IMR-90 (cell line): Measurements from ENCODE around the gene MOB3B. TPM values are rescaled to one million over a fixed set of nuclear protein-coding genes. Genes with fewer than 3 reads are reported as not detected.

ENCODE experiments used
- ATAC-seq: fragments of 200-7000 bp; cut with Tn5 transposase; 2 replicates; pipeline ENCODE4 v1.9.1; 2020; ENCODE audit warnings: low read depth, mild to moderate bottlenecking, moderate library complexity
- BruUV-seq: library from RNA; stranded (reverse); fragments of 400-500 nt; replicated peaks from 2 replicates; lab custom pipeline; 2021; lab: Mats Ljungman, UMichigan
- CTCF ChIA-PET: fragments of 300-600 bp; formaldehyde crosslinking; extraction: SDS; loops from one replicate; lab custom pipeline; 2021; ENCODE audit warnings: antibody characterized with exemption; lab: Yijun Ruan, JAX
- POLR2A ChIA-PET: fragments of 300-600 bp; sonication (Branson Sonifier 250); formaldehyde crosslinking; loops from one replicate; lab custom pipeline; 2022; ENCODE audit warnings: antibody characterized with exemption; ENCODE audit not compliant: unreplicated experiment; lab: Charles Lee
- DNase-seq: peaks from one replicate; pipeline ENCODE4 v3.0.0; 2013
- H2AFZ ChIP-seq: replicated peaks from 2 replicates; pipeline ENCODE3; 2013; ENCODE audit warnings: low read length, mild to moderate bottlenecking; ENCODE audit not compliant: poor library complexity
- H2AK5ac ChIP-seq: 2 replicates; pipeline ENCODE4 v1.6.1; 2013; ENCODE audit warnings: low read depth, low read length, inconsistent platforms
- H2AK9ac ChIP-seq: replicated peaks from 2 replicates; pipeline ENCODE3; 2013; ENCODE audit warnings: mild to moderate bottlenecking, low read depth, low read length, moderate library complexity; ENCODE audit not compliant: poor library complexity
- H2BK120ac ChIP-seq: 2 replicates; pipeline ENCODE4 v1.6.1; 2013; ENCODE audit warnings: low read depth, low read length, inconsistent platforms
- H2BK15ac ChIP-seq: 3 replicates; pipeline ENCODE4 v1.6.1; 2013; ENCODE audit warnings: low read depth, low read length, inconsistent platforms
- H2BK20ac ChIP-seq: 2 replicates; pipeline ENCODE4 v1.6.1; 2013; ENCODE audit warnings: low read depth, mild to moderate bottlenecking, inconsistent platforms, low read length, moderate library complexity
- H2BK5ac ChIP-seq: 2 replicates; pipeline ENCODE4 v1.6.1; 2013; ENCODE audit warnings: mild to moderate bottlenecking, low read depth, low read length, inconsistent platforms; ENCODE audit not compliant: poor library complexity, severe bottlenecking
- H3K14ac ChIP-seq: replicated peaks from 2 replicates; pipeline ENCODE4 v1.6.1; 2013; ENCODE audit warnings: low read depth, low read length, inconsistent platforms
- H3K18ac ChIP-seq: 2 replicates; pipeline ENCODE4 v1.6.1; 2013; ENCODE audit warnings: low read depth, low read length, control low read depth
- H3K23ac ChIP-seq: 2 replicates; pipeline ENCODE4 v1.6.1; 2013; ENCODE audit warnings: low read depth, low read length, inconsistent platforms
- H3K27ac ChIP-seq: 2 replicates; pipeline ENCODE4 v1.5.1; 2013; ENCODE audit warnings: mild to moderate bottlenecking, control low read depth, low read length; ENCODE audit not compliant: insufficient read depth
- H3K27me3 ChIP-seq: 2 replicates; pipeline ENCODE4 v1.6.1; 2013; ENCODE audit warnings: low read length; ENCODE audit not compliant: control insufficient read depth, insufficient read depth
- H3K36me3 ChIP-seq: 2 replicates; pipeline ENCODE4 v1.6.1; 2013; ENCODE audit warnings: low read length, mixed read lengths; ENCODE audit not compliant: control insufficient read depth, insufficient read depth
- H3K4ac ChIP-seq: 2 replicates; pipeline ENCODE4 v1.6.1; 2013; ENCODE audit warnings: low read depth, low read length, inconsistent platforms
- H3K4me1 ChIP-seq: 2 replicates; pipeline ENCODE4 v1.6.1; 2013; ENCODE audit warnings: low read length, mixed read lengths; ENCODE audit not compliant: control insufficient read depth, insufficient read depth
- H3K4me2 ChIP-seq: 2 replicates; pipeline ENCODE4 v1.6.1; 2013; ENCODE audit warnings: low read depth, mild to moderate bottlenecking, control low read depth, low read length, moderate library complexity
- H3K4me3 ChIP-seq: 2 replicates; pipeline ENCODE4 v1.5.1; 2013; ENCODE audit warnings: low read depth, mild to moderate bottlenecking, control low read depth, low read length, moderate library complexity; ENCODE audit not compliant: insufficient read depth
- H3K56ac ChIP-seq: 2 replicates; pipeline ENCODE4 v1.6.1; 2013; ENCODE audit warnings: low read length, inconsistent platforms; ENCODE audit not compliant: insufficient read depth; ENCODE audit errors: extremely low read depth
- H3K79me1 ChIP-seq, 2 experiments: 2 replicates each; pipeline ENCODE4 v1.6.1; 2013; ENCODE audit warnings: low read length in 2 of 2, inconsistent platforms in 1 of 2, low read depth in 1 of 2
- H3K9ac ChIP-seq: 2 replicates; pipeline ENCODE4 v1.6.1; 2013; ENCODE audit warnings: low read depth, low read length, control low read depth
- H3K9me1 ChIP-seq: 2 replicates; pipeline ENCODE4 v1.6.1; 2013; ENCODE audit warnings: low read length, inconsistent platforms; ENCODE audit not compliant: insufficient read depth
- H3K9me3 ChIP-seq: 2 replicates; pipeline ENCODE4 v1.6.1; 2013; ENCODE audit warnings: low read length; ENCODE audit not compliant: control insufficient read depth, insufficient read depth
- H4K20me1 ChIP-seq: 2 replicates; pipeline ENCODE4 v1.6.1; 2013; ENCODE audit warnings: low read length, inconsistent platforms; ENCODE audit not compliant: insufficient read depth
- H4K5ac ChIP-seq: 2 replicates; pipeline ENCODE4 v1.6.1; 2013; ENCODE audit warnings: mild to moderate bottlenecking, low read depth, low read length, control low read depth
- H4K8ac ChIP-seq, 2 experiments: 2 replicates each; pipeline ENCODE4 v1.6.1; 2013; ENCODE audit warnings: low read depth in 2 of 2, low read length in 2 of 2, control low read depth in 1 of 2, inconsistent platforms in 1 of 2
- H4K91ac ChIP-seq: 2 replicates; pipeline ENCODE4 v1.6.1; 2013; ENCODE audit warnings: low read depth, low read length, inconsistent platforms; ENCODE audit not compliant: insufficient read depth
- CTCF ChIP-seq: conservative IDR thresholded peaks from 2 replicates; pipeline ENCODE4 v1.5.1; 2012; ENCODE audit warnings: mild to moderate bottlenecking, low read depth, low read length, improper control_type of control experiment
- NFE2L2 ChIP-seq: fragments of 150-350 bp; IDR thresholded peaks from 2 replicates; pipeline ENCODE4 v1.6.1; 2016; ENCODE audit warnings: low read depth, mild to moderate bottlenecking, low read length
- dilution Hi-C: fragments of 300-500 bp; cut with HindIII; formaldehyde crosslinking; loops from one replicate; pipeline ENCODE4 v1.14.3; 2018; ENCODE audit warnings: low sequenced_read_pairs; ENCODE audit not compliant: unreplicated experiment
- in situ Hi-C: fragments of 300-500 bp; cut with MboI; formaldehyde crosslinking; loops from 3 replicates; pipeline ENCODE4 v1.14.3; 2019; ENCODE audit warnings: low sequenced_read_pairs, inconsistent platforms, mixed read lengths
- intact Hi-C: fragments of 100-400 bp; cut with micrococcal nuclease; formaldehyde crosslinking; loops from 2 replicates; pipeline ENCODE4 v1.10.0; 2022
- polyA plus RNA-seq, 3 experiments: library from polyadenylated mRNA; depleted of rRNA; stranded (reverse); fragments of >200 nt; gene quantifications; 2 replicates each; pipeline ENCODE4 v1.2.3, GENCODE V29; 2012; ENCODE audit warnings: low replicate concordance in 1 of 3
- total RNA-seq: library from RNA; depleted of rRNA; stranded (reverse); fragments of >200 nt; gene quantifications from 2 replicates; pipeline ENCODE4 v1.2.3, GENCODE V29; 2012

Gene MOB3B
- total and polyA plus RNA-seq, 2 of the 4 experiments (the other 2 are of a cell fraction): under 0.01 to 0.02 TPM

GRCh38 chr9:27565696-27566095 is 36.1 kb upstream of the MOB3B start:
- no peak overlapping the region for H3K4ac ChIP-seq
- H4K20me1 ChIP-seq: no peaks in the 10 kb centered on the region
- H3K18ac ChIP-seq: no peak overlapping the region
- H2AK5ac ChIP-seq: no peak overlapping the region
- dilution Hi-C loops (no loop called here), intact Hi-C loops (no loop called here), in situ Hi-C loops (no loop called here)
- TF ChIP-seq CTCF (no peak), NFE2L2 (peak; percentile 84)
- no peak overlapping the region for H4K91ac ChIP-seq
- no peak overlapping the region for H2BK20ac ChIP-seq
- 0 out of 4 replicates have a peak, but pooled peaks cover 0 to 3% of the 10 kb centered on the region in 2 experiments for H3K79me1 ChIP-seq
- H3K14ac ChIP-seq: no peak overlapping the region
- no peaks in the 10 kb centered on the region for H3K9me1 ChIP-seq
- DNase-seq (no peak), ATAC-seq (no peak)
- no peak overlapping the region for H3K4me3 ChIP-seq
- no peak overlapping the region for H2AK9ac ChIP-seq
- no peak overlapping the region for H3K23ac ChIP-seq
- no peaks in the 10 kb centered on the region for H3K27me3 ChIP-seq
- H2BK120ac ChIP-seq: no peak overlapping the region
- H2AFZ ChIP-seq: no peak overlapping the region
- BruUV-seq: no TSS peak
- ChIA-PET POLR2A (no interaction called here), CTCF (no interaction called here)
- no peak overlapping the region for H2BK15ac ChIP-seq
- H3K4me2 ChIP-seq: no peak overlapping the region
- H3K36me3 ChIP-seq: 0 out of 2 replicates have a peak, but pooled peaks cover 1% of the 10 kb centered on the region
- no peak overlapping the region for H2BK5ac ChIP-seq
- H3K9ac ChIP-seq: no peak overlapping the region
- H3K27ac ChIP-seq: no peak overlapping the region
- no peak overlapping the region for H4K5ac ChIP-seq
- no peaks in the 10 kb centered on the region for H3K4me1 ChIP-seq
- H3K56ac ChIP-seq: no peak overlapping the region
- H3K9me3 ChIP-seq: no peaks in the 10 kb centered on the region
- H4K8ac ChIP-seq: no peak overlapping the region
